Activated CD4-positive, alpha-beta T cell treated with anti-CD3 and anti-CD28 coated beads, Interleukin-2, Interleukin-4, amounts not matched to agents 100 ng/mL and 50 ng/mL, durations not matched to agents 16 hours and 8 hours (primary cell): ENCODE measurements around the gene ZNF462.
"Not testable (repeated sequence)": the region's sequence is repeated elsewhere in the genome, so short reads cannot be mapped to it uniquely, and the experiment has no call there.

ENCODE experiments used
- DNase-seq: peaks from one replicate; pipeline ENCODE4 v3.0.0-alpha.2; 2020; ENCODE audit warnings: low spot score

Gene ZNF462

DNA sequence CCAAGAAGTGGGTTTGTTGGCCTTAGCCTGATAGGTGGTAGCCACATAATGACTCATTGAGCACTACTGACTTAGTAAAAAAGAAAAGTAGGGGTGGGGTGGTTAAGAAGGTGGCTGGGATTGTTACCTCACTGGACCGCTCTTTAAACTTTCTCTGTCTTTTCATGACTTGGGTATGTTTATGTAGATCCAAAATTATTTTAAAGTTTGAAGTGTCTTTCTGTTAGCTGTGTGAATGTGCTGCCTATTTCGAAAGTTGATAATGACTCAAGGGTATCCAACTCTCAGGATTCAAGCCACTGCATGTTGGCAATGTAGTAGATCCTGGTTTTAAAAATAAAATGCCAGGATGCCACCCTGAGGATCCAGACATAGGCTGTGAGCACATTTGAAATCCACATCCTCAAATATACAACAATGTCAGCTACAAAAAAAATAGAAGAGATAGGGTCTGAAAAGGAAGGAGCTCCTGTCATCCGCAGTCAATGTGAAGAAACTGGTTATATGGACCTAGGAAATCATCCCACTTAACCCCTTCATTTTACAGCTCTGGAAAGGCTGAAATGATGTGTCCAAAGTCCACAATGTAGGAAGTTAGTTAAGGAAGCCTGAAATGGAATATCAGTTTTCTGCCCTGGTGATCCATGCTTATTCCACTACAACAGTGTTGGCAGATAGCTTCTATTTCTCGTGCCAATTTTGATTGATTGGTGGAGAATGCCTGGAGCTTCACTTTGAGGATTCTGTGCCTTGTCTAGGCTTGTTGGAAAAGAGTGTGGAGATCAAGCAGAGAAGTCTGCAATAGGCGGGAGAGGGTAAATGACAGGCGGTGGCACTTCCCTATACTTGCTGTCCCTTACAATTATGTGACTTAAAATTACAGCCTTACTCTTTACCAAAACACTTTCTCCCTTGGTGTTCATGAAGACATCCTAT, 23.4 kb downstream of the ZNF462 start:
- DNase-seq: no peak

DNA sequence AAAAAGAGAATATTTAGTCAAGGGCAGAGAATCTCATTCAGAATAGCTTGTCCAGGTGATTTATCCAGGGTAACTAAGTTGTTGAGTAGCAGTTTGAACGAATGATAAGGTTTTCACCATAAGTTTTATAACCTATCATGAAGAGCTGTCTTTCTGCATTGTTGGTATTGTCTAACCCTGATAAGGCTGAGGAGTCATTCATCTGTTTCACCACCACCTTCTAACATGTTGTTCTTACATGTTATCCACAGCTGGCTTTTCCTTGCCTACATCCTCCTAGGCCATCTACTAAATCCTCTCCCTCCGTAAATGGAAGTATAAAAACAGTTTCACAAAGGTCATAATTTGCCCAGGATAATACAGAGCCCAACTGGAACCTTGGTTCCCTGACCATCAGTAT, 24.1 kb downstream of the ZNF462 start:
- no peak for DNase-seq

GRCh38 chr9:106889061-106889590, 26.2 kb downstream of the ZNF462 start:
- DNase-seq: no peak

DNA sequence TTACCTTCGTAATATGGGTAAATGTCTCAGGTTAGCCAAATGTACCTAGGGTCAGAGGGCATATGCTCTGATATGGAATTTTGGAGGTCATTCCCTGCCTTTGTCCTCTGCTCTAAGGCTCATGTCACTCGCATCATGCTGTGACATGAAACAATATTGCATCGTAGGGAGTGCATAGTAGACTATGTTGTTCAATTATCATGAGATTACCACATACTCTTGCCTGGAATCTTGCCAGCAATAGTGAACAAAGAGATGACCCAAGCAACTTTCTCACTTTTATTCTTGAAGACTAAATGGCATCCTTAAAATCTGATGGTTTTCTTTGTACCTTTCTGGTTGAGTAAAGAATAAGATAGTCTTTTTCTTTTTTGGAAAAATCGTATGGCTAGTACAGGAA, 27.6 kb downstream of the ZNF462 start:
- DNase-seq: no peak

GRCh38 chr9:106891286-106891685, 28.3 kb downstream of the ZNF462 start:
- no peak for DNase-seq

- DNase-seq: no peak
Observed at GRCh38 chr9:106892632-106893031, 29.7 kb downstream of the ZNF462 start.

GRCh38 chr9:106893088-106893487, 30.1 kb downstream of the ZNF462 start:
- DNase-seq: no peak

DNA sequence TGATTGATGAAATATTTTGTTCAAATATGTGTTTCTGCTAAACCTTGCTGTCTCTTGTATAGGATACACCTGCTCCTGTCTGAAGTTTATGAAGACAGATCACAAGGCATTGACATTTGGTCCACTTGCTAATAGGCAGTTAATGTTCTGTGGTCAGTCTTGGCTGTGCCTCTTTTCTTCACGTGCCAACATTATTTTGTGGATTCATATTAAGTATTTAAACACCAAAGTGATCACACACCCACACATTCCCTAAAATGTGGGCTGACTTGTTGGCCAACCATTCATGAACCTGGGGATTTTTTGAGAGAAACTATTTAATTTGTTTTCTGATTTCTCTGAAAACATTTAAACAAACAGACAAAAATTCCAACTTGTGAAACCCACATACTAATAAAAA, 33.7 kb downstream of the ZNF462 start:
- DNase-seq: no peak

- DNase-seq: no peak
Observed at GRCh38 chr9:106897236-106897635, 34.3 kb downstream of the ZNF462 start.

DNA sequence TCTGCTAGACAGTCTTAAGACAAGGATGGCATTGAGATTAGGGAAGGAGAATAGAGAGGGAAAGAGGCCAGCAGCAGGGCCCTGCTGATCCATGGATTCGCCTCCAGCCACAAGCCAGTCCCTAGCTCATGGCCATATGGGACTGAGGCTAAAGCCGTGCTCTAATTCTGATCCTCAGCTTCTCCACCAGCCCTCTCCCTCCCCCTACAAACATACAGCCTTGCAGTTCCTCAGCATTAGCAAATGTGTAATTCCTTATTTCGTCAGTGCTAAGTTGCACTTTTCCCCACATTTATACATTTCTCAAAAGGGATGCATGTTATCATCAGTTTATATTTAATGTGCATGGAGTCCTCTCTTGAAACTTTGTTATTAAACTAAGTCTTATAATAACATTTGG, 34.8 kb downstream of the ZNF462 start:
- no peak for DNase-seq

- DNase-seq: not testable (repeated sequence)
Observed at GRCh38 chr9:106900523-106900922, 37.6 kb downstream of the ZNF462 start.

DNA sequence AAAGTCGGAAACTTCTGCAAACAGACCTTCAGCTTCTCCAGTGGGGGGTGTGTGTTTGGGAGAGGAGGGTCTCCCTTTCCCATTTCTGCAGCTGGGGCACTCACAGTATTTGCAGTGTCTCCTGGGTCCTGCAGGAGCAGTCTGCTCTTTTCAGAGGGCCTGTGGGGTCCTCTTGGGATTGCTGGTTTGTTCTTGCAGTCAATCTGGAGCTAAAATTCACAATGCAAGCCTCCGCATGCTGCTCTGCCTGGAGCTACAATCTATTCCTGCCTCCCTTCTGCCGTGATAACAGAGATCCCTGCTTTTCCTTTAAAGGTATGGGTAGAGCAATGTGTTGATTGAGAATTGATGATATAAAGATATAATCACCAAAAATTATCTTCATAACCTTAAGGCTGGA, 43.2 kb downstream of the ZNF462 start:
- DNase-seq: no peak

DNA sequence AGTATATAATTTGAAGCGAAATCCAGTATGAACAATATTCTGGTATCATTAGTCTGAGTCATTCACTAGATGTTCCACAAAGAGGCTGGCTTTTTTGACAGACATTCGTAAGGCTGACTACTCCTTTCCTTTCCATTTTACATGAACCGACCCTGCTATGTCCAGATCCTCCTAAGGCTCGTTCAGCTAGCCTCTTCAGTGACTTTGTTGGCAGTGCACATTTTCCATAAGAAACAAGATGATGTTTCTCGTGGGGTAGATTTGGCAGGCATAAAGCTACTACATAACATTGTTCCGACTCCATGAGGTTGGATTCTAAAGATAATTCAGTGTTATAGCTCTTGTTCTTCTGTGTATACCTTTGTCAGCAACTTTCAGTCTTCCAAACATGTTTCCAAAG, 49.0 kb downstream of the ZNF462 start:
- DNase-seq: no peak

DNA sequence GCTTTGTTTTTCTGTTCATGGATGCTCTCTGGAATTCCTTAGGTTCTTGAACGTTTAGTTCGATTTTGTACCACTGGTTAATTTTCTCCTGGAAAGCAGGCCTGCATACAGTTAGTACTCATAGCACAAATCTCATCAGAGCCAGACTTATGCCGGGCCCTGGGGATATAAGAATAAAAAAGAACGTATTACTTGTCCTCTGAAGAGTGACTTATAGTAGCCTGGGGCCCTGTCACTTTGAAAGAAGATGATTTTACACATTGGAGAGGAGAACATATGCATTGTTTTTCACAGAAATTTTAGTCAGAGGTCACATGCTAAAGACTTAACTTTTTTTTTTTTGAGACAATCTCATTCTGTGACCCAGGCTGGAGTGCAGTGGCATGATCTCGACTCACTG, 50.3 kb downstream of the ZNF462 start:
- DNase-seq: no peak

DNA sequence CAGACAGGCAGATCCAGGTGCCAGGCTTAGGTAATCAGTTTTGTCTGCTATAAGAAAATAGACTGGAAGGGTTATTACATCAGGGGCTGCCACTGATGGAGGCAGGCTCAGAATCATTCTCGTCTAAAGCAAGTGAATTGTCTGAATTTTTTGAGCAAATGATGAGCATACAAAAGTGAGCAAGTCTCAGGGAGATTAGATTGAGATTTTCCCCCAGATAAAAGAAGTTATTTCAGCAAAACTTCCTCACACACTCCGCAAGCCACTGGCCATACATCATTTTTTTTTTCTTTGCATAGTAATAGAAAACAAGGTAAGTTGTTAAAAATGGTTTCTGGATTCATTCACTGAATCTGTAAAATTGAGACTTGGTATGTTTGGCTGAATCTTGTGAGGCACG, 52.9 kb downstream of the ZNF462 start:
- DNase-seq: no peak

DNA sequence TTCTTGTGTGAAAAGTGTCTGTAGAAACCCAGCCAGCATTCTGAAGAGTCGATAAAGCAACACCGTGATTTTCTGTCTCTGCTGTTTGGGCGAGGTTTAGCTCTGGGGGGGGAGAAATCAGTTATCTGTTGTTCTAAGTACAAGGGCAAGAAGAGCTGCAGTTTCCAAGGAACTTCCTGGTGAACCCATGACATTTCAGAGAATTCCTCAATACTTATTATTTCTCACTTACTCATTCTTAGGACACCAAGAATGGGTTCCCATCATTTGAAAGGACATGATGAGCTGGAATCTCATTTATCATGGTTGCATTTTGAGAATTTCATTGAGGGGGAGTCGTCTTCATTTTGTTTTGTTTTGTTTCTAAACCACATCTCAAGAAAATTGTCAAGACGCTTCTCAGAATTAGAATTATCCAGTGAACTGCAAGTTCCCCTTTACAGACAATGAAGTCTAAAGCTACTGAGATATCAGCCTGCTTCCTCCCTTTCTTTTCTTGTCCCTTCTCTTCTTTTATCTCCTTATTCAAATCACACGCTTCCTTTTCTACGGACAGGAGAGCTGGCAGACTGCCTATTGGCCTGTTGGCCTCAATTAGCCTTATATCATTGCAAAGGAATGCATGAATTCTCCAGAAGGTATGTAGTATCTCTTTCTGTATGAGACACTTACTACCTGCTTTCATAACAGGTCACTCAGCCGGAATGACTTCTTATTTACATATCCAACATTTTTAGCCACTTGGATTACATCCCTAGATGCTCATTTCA, 53.7 kb downstream of the ZNF462 start:
- DNase-seq: no peak

- DNase-seq: no peak
Observed at GRCh38 chr9:106918825-106919509, 56.0 kb downstream of the ZNF462 start.

- DNase-seq: no peak
Observed at GRCh38 chr9:106920091-106920490, 57.1 kb downstream of the ZNF462 start.

DNA sequence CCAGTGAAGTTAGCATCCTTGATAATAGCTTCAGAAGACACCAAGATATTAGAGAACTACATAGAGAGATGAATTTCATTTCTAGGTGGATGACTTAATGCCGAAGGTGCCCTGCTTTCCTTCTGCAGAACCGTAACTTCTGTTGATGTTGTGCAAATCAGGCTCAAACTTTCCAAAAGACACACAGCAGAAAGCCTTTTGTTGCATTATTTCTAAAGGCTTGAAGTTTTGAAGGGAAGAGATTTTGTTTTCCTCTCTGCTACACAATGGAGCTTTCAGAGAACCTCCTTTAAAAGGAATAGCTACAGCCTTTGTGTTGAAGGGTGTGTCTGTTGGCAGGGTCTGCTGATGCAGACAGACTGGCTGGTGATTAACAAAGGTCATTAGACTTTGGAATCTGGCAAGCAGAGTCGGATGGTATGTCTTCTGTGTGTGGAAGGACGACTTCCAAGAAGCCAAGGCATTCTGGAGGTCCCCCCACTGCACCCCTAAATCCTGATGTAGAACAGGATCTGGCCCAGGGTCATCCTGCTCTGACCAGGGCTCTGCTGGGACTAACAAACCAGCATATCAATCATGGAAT, 57.8 kb downstream of the ZNF462 start:
- no peak for DNase-seq

DNA sequence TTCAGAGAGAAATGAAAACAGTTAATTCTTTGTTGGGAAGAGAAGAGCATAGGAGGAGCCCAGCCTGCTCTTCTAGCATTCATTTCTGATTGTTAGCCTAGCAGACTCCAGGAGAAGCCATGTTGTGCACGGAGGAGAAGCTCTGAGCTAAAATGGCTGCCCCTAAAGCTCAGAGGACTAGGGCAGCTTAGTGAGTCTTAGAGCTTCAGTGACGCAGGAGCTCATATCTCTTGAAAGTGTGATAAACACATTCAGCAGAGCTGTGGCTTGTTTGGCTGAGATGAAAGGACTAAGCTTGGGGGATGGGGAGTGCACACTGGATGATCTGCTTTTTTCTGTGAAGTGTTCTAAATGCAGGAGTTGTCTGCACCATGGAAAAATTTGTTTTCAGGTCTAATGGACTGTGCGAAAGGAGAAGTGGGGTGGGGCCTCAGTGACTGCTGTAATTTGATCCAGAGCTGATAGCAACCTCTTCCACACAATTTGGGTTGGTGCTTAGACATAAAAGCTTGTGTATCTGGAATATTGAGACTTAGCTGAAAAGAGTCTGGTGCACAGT, 58.5 kb downstream of the ZNF462 start:
- no peak for DNase-seq

- DNase-seq: no peak
Observed at GRCh38 chr9:106922026-106922425, 59.1 kb downstream of the ZNF462 start.

- DNase-seq: no peak
Observed at GRCh38 chr9:106925392-106925791, 62.4 kb downstream of the ZNF462 start.
